Fibroblast of upper back skin (primary cell): ENCODE measurements around the gene BLOC1S5.
"Not testable (repeated sequence)": the region's sequence is repeated elsewhere in the genome, so short reads cannot be mapped to it uniquely, and the experiment has no call there.

Experiments
- DNase-seq: peaks from one replicate; pipeline ENCODE4 v3.0.0-alpha.2; 2013

BLOC1S5 gene

DNA sequence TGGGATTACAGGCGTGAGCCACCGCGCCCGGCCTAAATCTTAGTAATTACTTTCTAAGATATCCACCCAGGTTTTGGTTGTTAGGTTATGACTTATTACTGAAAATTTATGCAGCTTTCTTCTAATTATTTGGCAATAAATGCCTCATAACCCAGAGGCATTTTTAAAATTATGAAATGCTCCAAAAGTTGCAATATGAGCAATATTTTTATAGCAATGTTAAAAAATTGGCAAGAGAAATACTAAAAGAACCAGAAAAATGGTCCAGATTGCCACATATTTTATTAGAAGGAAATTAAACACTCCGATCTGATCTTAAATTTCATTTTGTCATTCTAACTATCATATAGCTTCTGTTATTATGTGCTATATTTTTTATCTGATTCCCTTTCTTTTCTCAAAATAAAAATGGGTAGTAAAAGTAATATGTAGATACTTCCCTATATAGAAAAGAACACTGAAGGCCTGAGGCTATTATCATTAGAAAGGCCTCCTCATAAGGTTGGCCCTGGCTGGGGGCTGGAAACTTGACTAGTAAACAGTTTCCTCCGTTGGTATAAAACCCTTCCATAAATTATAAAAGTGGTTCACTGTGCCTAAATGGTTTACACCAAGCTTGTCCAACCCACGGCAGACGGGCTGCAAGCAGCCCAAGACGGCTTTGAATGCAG is 22.1 kb downstream of the BLOC1S5 start:
- no peak for DNase-seq

- not testable (repeated sequence) for DNase-seq
Measured at GRCh38 chr6:8034107-8034506, 30.1 kb downstream of the BLOC1S5 start.

- DNase-seq = no peak
Measured at GRCh38 chr6:8030920-8031319, 33.3 kb downstream of the BLOC1S5 start.

DNA sequence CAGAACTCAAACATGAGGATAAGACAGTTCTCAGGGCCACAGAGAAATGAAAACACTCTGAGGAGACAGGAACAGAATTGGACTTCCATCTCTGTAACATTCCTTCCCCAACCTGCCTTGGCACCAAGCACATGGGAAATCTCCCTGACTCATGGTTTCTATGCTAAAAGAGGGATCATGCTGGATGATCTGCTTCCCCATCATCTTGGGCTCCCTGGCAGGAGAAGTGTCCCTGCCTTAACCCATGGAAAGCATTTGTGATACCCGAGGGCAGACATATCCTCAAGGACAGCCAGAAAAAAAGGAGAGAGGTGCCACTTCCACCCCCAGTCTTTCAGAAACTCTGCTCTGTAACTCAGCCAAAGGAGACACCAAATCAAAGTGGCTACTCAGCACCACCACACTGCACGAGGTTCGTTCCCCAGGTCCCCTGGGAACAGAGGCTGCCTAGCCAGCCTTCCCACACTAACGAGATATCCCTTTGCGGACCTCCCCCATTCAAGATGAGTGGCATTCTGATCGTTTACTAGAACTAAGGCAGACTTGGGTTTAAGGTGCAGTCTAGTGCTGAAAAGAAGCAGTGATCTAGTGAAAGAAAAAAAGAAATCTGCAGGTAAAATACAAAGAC is 34.8 kb downstream of the BLOC1S5 start:
- peak; percentile 11 for DNase-seq

GRCh38 chr6:8027965-8028651 is 36.1 kb downstream of the BLOC1S5 start:
- DNase-seq = peak; percentile 38

- DNase-seq = no peak
Measured at GRCh38 chr6:8026800-8027199, 37.4 kb downstream of the BLOC1S5 start.

GRCh38 chr6:8025191-8025590 is 39.0 kb downstream of the BLOC1S5 start:
- DNase-seq = no peak

- DNase-seq = no peak
Measured at GRCh38 chr6:8023638-8024037, 40.6 kb downstream of the BLOC1S5 start.

- no peak for DNase-seq
Measured at GRCh38 chr6:8020083-8020482, 44.1 kb downstream of the BLOC1S5 start.

GRCh38 chr6:8017705-8018104 is 46.5 kb downstream of the BLOC1S5 start:
- DNase-seq = no peak

DNA sequence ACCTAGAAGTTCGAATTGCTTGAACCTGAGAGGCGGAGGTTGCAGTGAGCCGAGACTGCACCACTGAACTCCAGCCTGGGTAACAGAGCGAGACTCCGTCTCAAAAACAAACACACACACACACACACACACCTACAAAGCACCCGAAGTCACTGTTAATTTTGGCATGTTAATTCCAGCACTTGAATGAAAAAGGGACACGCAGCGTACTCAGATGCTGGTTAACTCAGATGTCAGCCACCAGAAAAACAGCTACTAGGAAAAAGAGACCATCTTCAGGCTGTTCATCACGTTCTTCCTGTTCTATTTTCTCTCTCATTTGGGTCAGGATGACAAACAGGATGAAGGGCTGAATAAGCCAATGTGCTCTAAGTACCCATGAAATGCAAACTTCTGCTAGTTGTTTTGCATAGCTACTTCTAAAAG is 46.9 kb downstream of the BLOC1S5 start:
- DNase-seq = no peak

GRCh38 chr6:8014947-8015346 is 49.2 kb downstream of the BLOC1S5 start:
- DNase-seq = no peak

DNA sequence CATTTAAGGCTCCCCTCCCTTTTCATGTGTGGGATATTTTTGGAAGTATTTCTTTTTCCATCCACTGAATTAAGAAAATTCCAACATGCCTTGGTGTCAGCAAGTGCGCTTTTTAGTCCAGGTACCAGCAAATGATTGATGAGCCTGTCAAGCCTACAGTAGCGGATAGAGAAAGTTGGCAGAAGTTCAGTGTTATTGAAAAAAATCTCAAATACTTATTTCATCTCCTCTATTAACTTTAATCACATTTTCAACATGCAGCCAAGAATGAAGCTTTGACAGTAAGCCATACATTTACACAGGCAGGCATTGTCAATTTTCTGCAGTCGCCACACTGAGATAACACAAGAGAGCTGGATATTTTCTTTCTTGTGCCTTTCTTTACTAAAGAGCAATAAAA is 50.4 kb downstream of the BLOC1S5 start:
- no peak for DNase-seq

DNA sequence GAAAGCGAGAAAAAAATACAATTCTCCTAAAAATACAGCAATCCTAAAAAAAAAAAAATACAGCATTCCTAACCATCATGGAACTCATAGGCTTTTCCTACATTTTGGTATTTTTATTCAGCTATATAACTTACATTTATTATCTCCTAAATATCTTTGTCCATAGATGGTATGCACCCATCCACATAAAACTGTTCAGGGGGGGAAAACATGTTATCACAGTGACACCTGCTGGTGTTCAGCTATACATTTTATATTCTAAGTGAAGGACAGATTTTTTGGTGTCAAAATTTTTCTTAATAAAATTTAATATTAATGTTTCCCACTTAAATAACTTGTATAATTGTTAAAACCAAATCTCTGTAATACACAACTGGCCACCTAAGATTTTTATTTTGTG is 58.0 kb downstream of the BLOC1S5 start:
- peak; percentile 44 for DNase-seq

GRCh38 chr6:8005136-8005535 is 59.1 kb downstream of the BLOC1S5 start:
- DNase-seq = no peak

DNA sequence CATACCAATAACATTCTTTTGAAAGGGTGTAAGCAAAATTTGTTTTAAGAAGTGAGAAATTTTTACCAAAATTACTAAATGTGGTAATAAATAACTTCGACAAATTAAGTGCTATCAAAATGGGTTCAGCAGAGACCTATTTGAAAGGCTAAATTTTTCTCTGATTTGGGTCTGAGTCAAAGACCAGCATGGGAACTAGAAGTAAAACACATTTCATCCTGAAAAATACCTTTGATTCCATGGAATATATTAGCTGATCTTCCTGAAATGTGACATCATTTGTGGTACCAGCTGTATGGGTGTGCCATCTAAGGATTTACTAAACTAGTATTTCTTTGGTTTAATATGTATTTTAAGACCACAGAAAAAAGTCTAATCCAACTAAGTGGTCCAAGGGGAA is 63.6 kb downstream of the BLOC1S5 start:
- no peak for DNase-seq

- peak; percentile 10 for DNase-seq
Measured at GRCh38 chr6:8000188-8000596, 64.0 kb downstream of the BLOC1S5 start.

DNA sequence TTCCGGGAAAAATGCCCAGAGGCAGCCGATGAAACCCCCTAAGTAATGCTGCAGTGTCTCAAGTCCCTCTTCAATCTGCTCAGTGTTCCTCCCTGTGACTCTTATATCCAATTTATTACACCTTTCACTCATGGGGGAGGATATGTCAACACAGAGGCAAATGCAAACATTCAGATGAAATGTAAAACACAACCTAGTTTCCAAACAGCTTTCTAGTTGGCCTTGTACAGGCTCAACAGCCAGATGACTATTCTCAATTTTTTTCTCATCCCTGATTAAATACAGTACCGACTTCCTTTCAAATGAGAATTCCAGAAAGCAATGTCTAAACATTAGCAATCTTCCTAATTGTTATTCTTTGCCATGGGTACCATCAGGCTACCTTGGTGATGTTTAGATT is 65.0 kb downstream of the BLOC1S5 start:
- no peak for DNase-seq

DNA sequence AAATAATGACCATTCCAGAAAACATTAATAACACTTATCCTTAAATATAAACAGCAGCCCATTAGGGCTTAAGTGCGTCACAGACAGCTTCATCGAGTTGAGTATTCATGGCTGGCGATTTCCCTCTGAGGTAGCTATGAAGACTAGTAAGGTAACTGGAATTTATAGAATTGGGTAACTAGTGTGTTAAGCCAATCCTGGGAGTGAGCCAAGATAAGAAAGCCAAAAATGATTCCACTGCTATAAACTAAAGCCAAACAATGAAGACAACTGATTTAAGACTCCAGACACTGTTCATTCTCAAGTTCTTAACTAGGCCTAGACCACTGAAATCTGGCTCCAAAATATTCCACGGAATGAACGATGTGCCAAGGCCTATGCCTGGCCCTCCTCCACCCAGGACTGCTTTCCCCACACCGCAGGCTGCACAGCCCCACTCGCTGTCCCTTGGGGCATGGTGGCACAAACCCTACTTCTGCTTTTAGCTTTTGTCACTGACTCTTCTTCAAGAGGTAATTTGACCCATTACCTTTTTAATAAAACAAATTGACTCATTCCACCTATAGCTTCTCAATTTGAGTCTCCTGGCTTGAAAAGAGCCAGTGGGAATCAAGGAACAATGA is 66.0 kb downstream of the BLOC1S5 start:
- peak; percentile 85 for DNase-seq

GRCh38 chr6:7997286-7997685 is 66.9 kb downstream of the BLOC1S5 start:
- no peak for DNase-seq

- peak; percentile 74 for DNase-seq
Measured at GRCh38 chr6:7996538-7997111, 67.6 kb downstream of the BLOC1S5 start.

DNA sequence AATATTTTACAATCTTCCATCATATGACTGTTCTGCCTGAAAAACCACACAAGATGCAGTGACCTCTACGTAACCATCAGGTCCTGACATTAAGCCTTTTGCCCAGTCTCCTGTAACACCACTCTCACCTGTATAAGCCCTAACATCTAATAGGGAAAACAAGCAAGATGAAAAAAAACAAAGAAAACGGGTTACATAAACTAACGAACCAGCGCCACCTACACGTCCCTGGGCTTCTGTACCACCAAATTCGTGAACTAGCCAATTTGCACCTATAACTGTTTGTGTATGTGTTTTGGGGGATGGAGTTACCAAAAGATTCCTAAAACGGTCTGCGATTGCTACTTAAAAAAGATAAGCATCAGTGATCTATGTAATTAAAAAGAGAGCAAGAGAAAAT is 70.2 kb downstream of the BLOC1S5 start:
- DNase-seq = no peak

GRCh38 chr6:7993399-7993798 is 70.8 kb downstream of the BLOC1S5 start:
- no peak for DNase-seq
